ENCODE measurements around the gene PLCG2. TPM values are rescaled to one million over a fixed set of nuclear protein-coding genes. Genes with fewer than 3 reads are reported as not detected.

The PLCG2 gene
- polyA plus RNA-seq, 2 of the 4 experiments (the other 2 are of a cell fraction), result 2.8 to 6.0 TPM

GRCh38 chr16:81866820-81867440 lies 87.8 kb downstream of the PLCG2 start (continued):
- TF ChIP-seq TP53 (CRISPR knock-in tag; IDR thresholded peaks at IDR 0.05), result no peak
- no peak for TF ChIP-seq POLR2A (IDR thresholded peaks at IDR 0.05; ENCODE audit: low read length)
- no peak for TF ChIP-seq GATA3 (IDR thresholded peaks at IDR 0.05; ENCODE audit: borderline replicate concordance)
- TF ChIP-seq, protein P1, sequence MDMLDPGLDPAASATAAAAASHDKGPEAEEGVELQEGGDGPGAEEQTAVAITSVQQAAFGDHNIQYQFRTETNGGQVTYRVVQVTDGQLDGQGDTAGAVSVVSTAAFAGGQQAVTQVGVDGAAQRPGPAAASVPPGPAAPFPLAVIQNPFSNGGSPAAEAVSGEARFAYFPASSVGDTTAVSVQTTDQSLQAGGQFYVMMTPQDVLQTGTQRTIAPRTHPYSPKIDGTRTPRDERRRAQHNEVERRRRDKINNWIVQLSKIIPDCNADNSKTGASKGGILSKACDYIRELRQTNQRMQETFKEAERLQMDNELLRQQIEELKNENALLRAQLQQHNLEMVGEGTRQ (IDR thresholded peaks at IDR 0.05), result no peak
- no peak for TF ChIP-seq KDM1A (IDR thresholded peaks at IDR 0.05; ENCODE audit: low read depth)
- TF ChIP-seq KDM5A (IDR thresholded peaks at IDR 0.05), result no peak
- no peak for TF ChIP-seq BCL3 (IDR thresholded peaks at IDR 0.05)
- TF ChIP-seq EHF (CRISPR knock-in tag; IDR thresholded peaks at IDR 0.05), result no peak

DNA sequence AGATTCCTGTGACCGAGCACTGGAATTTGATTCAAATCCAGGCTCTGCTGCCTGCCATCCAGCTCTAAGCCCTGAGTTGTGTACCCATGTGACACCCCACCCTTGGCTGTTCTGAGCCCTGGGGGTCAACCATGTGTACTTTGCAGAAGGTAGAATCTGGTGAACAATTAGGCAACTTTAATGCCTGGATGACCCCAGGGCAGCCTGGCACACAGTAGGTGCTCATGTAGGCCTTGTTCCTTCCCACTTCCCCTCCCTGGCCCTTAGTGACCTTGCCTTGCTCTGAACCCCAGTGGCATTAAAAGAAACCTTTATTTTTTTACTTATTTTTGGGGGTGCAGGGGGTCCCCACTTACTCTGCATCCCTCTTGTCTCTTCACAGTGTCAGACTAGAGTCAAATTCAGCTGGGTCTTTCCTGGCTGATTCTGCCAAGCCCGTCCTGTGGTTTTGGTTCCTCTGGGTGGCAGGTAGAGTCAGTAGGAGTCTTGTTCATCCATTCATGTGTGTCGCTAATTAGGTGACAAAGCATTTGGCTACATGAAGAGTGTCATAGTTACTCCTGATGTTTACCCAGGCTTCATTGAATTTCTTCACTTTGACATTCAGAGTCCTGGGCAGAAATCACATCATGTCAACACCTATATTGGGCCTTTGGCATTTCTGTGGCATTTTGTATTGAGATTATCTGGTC lies 89.1 kb downstream of the PLCG2 start:
- 93% methylated on average over 3 of the region's 3 CpGs for WGBS (ENCODE audit: missing lambda C conversion rate)
- ChIA-PET POLR2A (no interaction called here), CTCF (interaction anchor here (0.9 kb wide), 1 partner anchor 18 kb away, joined by 3 read pairs; no protein-coding TSS in a partner anchor)
- Histone ChIP-seq H3K4me1 (no peaks in the 10 kb centered on the region), H3K27ac (no peak overlapping the region), H3K4me3 (no peak overlapping the region), H3K9me3 (no peaks in the 10 kb centered on the region), H3K4me2 (no peak overlapping the region)
- DNase-seq (ENCODE audit: low read depth in 1 of 2, low spot score in 1 of 2) (no peak), FAIRE-seq (no peak), ATAC-seq (no peak)
- TF ChIP-seq MAZ (IDR thresholded peaks at IDR 0.05; ENCODE audit: borderline replicate concordance, low read depth, low read length), result no peak
- TF ChIP-seq ESRRA (IDR thresholded peaks at IDR 0.05; ENCODE audit: borderline replicate concordance, low read length), result no peak
- TF ChIP-seq RFX5 (IDR thresholded peaks at IDR 0.05), result no peak

GRCh38 chr16:81869326-81869725 lies 90.2 kb downstream of the PLCG2 start:
- POLR2A ChIA-PET, result no interaction called here
- FAIRE-seq (no peak), ATAC-seq (no peak), DNase-seq (ENCODE audit: low read depth in 1 of 2, low spot score in 1 of 2) (no peak)
- Histone ChIP-seq H3K4me3 (no peak overlapping the region), H3K9me3 (no peaks in the 10 kb centered on the region), H3K4me2 (no peak overlapping the region), H3K27ac (no peak overlapping the region), H3K4me1 (no peaks in the 10 kb centered on the region)
- TF ChIP-seq SMC3 (IDR thresholded peaks at IDR 0.05) (no peak), PBX3 (IDR thresholded peaks at IDR 0.05) (no peak), EP300 (IDR thresholded peaks at IDR 0.05) (no peak), CBX2 (IDR thresholded peaks at IDR 0.05; ENCODE audit: borderline replicate concordance, low read depth) (no peak), BCL3 (IDR thresholded peaks at IDR 0.05) (no peak)
- CTCF ChIA-PET, result interaction anchor here (1.0 kb wide), 1 partner anchor 26 kb away, joined by 3 read pairs; no protein-coding TSS in a partner anchor
- WGBS (ENCODE audit: missing lambda C conversion rate), result 68% methylated on average over 5 of the region's 5 CpGs

- POLR2A ChIA-PET, result no interaction called here
- FAIRE-seq (no peak), ATAC-seq (no peak), DNase-seq (ENCODE audit: low read depth in 1 of 2, low spot score in 1 of 2) (no peak)
- no peak overlapping the region for H3K4me2 ChIP-seq
- WGBS (ENCODE audit: missing lambda C conversion rate), result 71% methylated on average over 4 of the region's 4 CpGs
- CTCF ChIA-PET, result interaction anchor here (0.6 to 5.2 kb wide), 21 partner anchors 9 to 1435 kb away, joined by 3 to 31 read pairs (median 4); partner anchors contain the start of gene PLCG2
- H3K4me3 ChIP-seq, result no peak overlapping the region
- H3K27ac ChIP-seq, result no peak overlapping the region
- H3K4me1 ChIP-seq, result no peaks in the 10 kb centered on the region
- H3K9me3 ChIP-seq, result no peaks in the 10 kb centered on the region
- TF ChIP-seq ZC3H11A (IDR thresholded peaks at IDR 0.05) (no peak), ELK1 (IDR thresholded peaks at IDR 0.05; ENCODE audit: low read depth, low read length) (no peak), CHD4 (IDR thresholded peaks at IDR 0.05; ENCODE audit: borderline replicate concordance) (no peak), NFE2L2 (conservative IDR thresholded peaks at IDR 0.05; ENCODE audit: low read length) (no peak), JUN (IDR thresholded peaks at IDR 0.05) (no peak), RCOR1 (IDR thresholded peaks at IDR 0.05; ENCODE audit: low read depth, low read length) (no peak), PHF8 (IDR thresholded peaks at IDR 0.05; ENCODE audit: borderline replicate concordance, low read depth) (no peak), EP300 (IDR thresholded peaks at IDR 0.05) (no peak), NR3C1 (IDR thresholded peaks at IDR 0.05) (no peak), MAFK (IDR thresholded peaks at IDR 0.05; ENCODE audit: partially characterized antibody) (no peak), RARB (CRISPR knock-in tag; IDR thresholded peaks at IDR 0.05) (no peak), CEBPB (IDR thresholded peaks at IDR 0.05) (no peak), MYC (IDR thresholded peaks at IDR 0.05; ENCODE audit: borderline replicate concordance, low read length) (no peak), BHLHE40 (IDR thresholded peaks at IDR 0.05; ENCODE audit: low read depth, low read length) (no peak)
These were observed 94.1 kb downstream of the PLCG2 start for GRCh38 chr16:81873206-81873605.
